Activated CD4-positive, CD25-positive, alpha-beta regulatory T cell (primary cell): ENCODE data around the gene NFAT5.

Source experiments
- DNase-seq, 4 experiments: peaks; one replicate each; lab custom pipeline; 2025; lab: John Stamatoyannopoulos, UW

Gene NFAT5

GRCh38 chr16:69644790-69645189 lies 79.0 kb downstream of the NFAT5 start:
- no peak for DNase-seq

GRCh38 chr16:69647020-69647419 lies 81.3 kb downstream of the NFAT5 start:
- no peak for DNase-seq

GRCh38 chr16:69651217-69651616 lies 85.5 kb downstream of the NFAT5 start:
- no peak for DNase-seq

- no peak for DNase-seq
These were observed 88.6 kb downstream of the NFAT5 start for GRCh38 chr16:69654280-69654931.

GRCh38 chr16:69660166-69660565 lies 94.4 kb downstream of the NFAT5 start:
- DNase-seq, result no peak

- no peak for DNase-seq
These were observed 97.1 kb downstream of the NFAT5 start for GRCh38 chr16:69662901-69663300.

GRCh38 chr16:69663846-69664245 lies 98.1 kb downstream of the NFAT5 start:
- DNase-seq, result no peak

- DNase-seq, result no peak
These were observed 103.8 kb downstream of the NFAT5 start for GRCh38 chr16:69669577-69669976.

GRCh38 chr16:69672315-69672997 lies 106.7 kb downstream of the NFAT5 start:
- no peak for DNase-seq

- no peak for DNase-seq
These were observed 107.4 kb downstream of the NFAT5 start for GRCh38 chr16:69672998-69673713.

- no peak for DNase-seq
These were observed 114.6 kb downstream of the NFAT5 start for GRCh38 chr16:69680358-69680757.

- DNase-seq, result no peak
These were observed 122.8 kb downstream of the NFAT5 start for GRCh38 chr16:69688589-69688988.

- no peak for DNase-seq
These were observed 126.5 kb downstream of the NFAT5 start for GRCh38 chr16:69691980-69692911.

GRCh38 chr16:69693916-69694315 lies 128.2 kb downstream of the NFAT5 start:
- no peak for DNase-seq

GRCh38 chr16:69698404-69698803 lies 132.6 kb downstream of the NFAT5 start:
- no peak for DNase-seq

GRCh38 chr16:69699915-69700314 lies 134.1 kb downstream of the NFAT5 start:
- DNase-seq, result no peak

GRCh38 chr16:69701452-69701851 lies 135.7 kb downstream of the NFAT5 start:
- DNase-seq, result no peak

GRCh38 chr16:69701866-69702265 lies 136.1 kb downstream of the NFAT5 start:
- DNase-seq, result no peak

- DNase-seq, result no peak
These were observed 137.9 kb downstream of the NFAT5 start for GRCh38 chr16:69703638-69704037.

- DNase-seq, result no peak
These were observed 140.6 kb downstream of the NFAT5 start for GRCh38 chr16:69706256-69706974.

- no peak for DNase-seq
These were observed 141.2 kb downstream of the NFAT5 start for GRCh38 chr16:69706975-69707340.
